ENCODE measurements around the gene NRL. TPM values are rescaled to one million over a fixed set of nuclear protein-coding genes. Genes with fewer than 3 reads are reported as not detected.
A peak's percentile ranks its signal among the peaks of the same experiment; 100 is the strongest.

Gene NRL
- total RNA-seq, 2 experiments from 2014 or later = 4.6 to 7.5 TPM

DNA sequence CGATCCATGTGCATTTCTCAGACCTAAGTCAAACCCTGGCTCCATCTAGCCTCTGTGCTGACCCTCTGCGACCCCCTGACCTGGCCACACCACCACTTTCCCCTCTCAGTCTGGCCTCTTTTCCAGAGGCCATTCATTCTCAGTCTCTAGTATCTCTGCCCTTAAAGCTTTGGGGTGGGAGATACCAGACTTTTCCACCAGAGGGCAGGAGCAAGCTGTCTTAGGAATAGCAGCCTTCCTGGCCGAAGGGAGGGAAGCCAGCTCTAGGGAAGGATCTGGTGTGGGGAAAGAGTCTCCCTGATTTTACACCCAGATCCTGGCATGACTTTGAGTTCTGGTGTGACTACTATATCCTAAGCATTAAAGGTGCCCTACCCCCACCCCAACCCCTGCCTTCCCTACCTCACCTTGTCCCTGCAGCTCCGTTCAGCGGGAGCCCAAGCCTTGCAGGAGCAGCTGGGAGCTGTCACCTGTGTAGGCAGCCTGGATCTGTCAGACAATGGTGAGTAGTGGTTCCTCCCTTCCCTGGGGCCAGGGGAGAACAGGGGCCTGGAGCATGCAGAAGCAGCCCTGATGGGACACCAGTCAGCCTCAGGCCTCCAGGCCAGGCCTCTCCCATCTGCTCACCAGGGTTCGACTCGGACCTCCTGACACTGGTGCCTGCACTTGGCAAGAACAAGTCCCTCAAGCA, 56.3 kb downstream of the NRL start:
- Histone ChIP-seq H3K4me1 (ENCODE audit: insufficient read depth, low read length, poor library complexity, severe bottlenecking) (no peaks in the 10 kb centered on the region), H4K20me1 (ENCODE audit: insufficient read depth, low read length) (no peaks in the 10 kb centered on the region), H3K4me2 (ENCODE audit: low read length) (no peak overlapping the region), H3K27ac (ENCODE audit: low read depth, low read length, poor library complexity, severe bottlenecking) (no peak overlapping the region), H3K79me2 (ENCODE audit: insufficient read depth, low read depth, low read length) (no peaks in the 10 kb centered on the region), H3K9me2 (ENCODE audit: insufficient read depth, low read length) (no peaks in the 10 kb centered on the region), H3K4me3 (ENCODE audit: low read depth, low read length, poor library complexity, severe bottlenecking) (no peak overlapping the region), H2AFZ (ENCODE audit: low read length) (no peak overlapping the region), H3K9me3 (ENCODE audit: low read length) (no peaks in the 10 kb centered on the region), H3K36me3 (ENCODE audit: insufficient read depth, low read length) (no peaks in the 10 kb centered on the region)
- ChIA-PET POLR2A (interaction anchor here (0.6 kb wide), 1 partner anchor 681 kb away, joined by 4 read pairs; no protein-coding TSS in a partner anchor), CTCF (ENCODE audit: unreplicated experiment) (interaction anchor here (1.6 kb wide), 1 partner anchor 32 kb away, joined by 8 read pairs; no protein-coding TSS in a partner anchor)
- TF ChIP-seq CTCF (conservative IDR thresholded peaks at IDR 0.05; ENCODE audit: low read length) (peak; percentile 61), EZH2phosphoT487 (IDR thresholded peaks at IDR 0.05; ENCODE audit: borderline replicate concordance, low read depth, low read length) (no peak)
- intact Hi-C loops (cut with micrococcal nuclease; ENCODE audit: unreplicated experiment) = loop anchor here (1.0 to 2.0 kb wide), 2 partner anchors 32 to 50 kb away; no protein-coding TSS in a partner anchor
- peak; percentile 41 for DNase-seq (ENCODE audit: low spot score)
- BruUV-seq (replicated peaks) = no TSS peak

GRCh38 chr14:24057867-24058259, 56.9 kb downstream of the NRL start:
- no peak overlapping the region for H3K4me3 ChIP-seq (ENCODE audit: low read depth, low read length, poor library complexity, severe bottlenecking)
- intact Hi-C loops (cut with micrococcal nuclease; ENCODE audit: unreplicated experiment) = loop anchor here (1.0 to 2.0 kb wide), 2 partner anchors 32 to 51 kb away; no protein-coding TSS in a partner anchor
- H3K79me2 ChIP-seq (ENCODE audit: insufficient read depth, low read depth, low read length) = no peaks in the 10 kb centered on the region
- no peaks in the 10 kb centered on the region for H3K9me2 ChIP-seq (ENCODE audit: insufficient read depth, low read length)
- POLR2A ChIA-PET = no interaction called here
- H3K9me3 ChIP-seq (ENCODE audit: low read length) = no peaks in the 10 kb centered on the region
- H3K27ac ChIP-seq (ENCODE audit: low read depth, low read length, poor library complexity, severe bottlenecking) = no peak overlapping the region
- no peak overlapping the region for H2AFZ ChIP-seq (ENCODE audit: low read length)
- no TSS peak for BruUV-seq (replicated peaks)
- H3K4me1 ChIP-seq (ENCODE audit: insufficient read depth, low read length, poor library complexity, severe bottlenecking) = no peaks in the 10 kb centered on the region
- no peak for DNase-seq (ENCODE audit: low spot score)
- CTCF ChIA-PET (ENCODE audit: unreplicated experiment) = interaction anchor here (1.6 kb wide), 1 partner anchor 33 kb away, joined by 8 read pairs; no protein-coding TSS in a partner anchor
- no peak overlapping the region for H3K4me2 ChIP-seq (ENCODE audit: low read length)
- no peaks in the 10 kb centered on the region for H4K20me1 ChIP-seq (ENCODE audit: insufficient read depth, low read length)
- H3K36me3 ChIP-seq (ENCODE audit: insufficient read depth, low read length) = no peaks in the 10 kb centered on the region
- TF ChIP-seq CTCF (conservative IDR thresholded peaks at IDR 0.05; ENCODE audit: low read length) = no peak
- no peak for TF ChIP-seq EZH2phosphoT487 (IDR thresholded peaks at IDR 0.05; ENCODE audit: borderline replicate concordance, low read depth, low read length)

DNA sequence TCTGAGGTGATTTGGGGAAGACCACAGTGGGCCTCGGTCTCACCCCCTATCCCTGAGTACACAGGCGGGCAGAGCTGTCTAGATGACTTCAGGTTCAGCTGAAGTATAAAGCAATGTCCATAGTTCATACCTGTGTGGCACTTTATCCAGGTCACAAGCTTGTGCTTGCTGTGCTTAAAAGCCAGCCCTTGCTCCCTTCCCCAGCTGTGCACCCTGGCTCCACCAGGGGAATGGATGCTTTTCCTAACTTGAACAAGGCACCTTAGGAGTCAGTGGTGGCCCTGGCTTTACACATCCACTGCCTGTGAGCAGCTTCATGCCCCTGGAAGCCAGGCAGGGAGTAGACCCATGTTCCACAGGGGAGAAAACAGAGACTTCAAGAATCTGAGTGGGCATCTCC, 57.5 kb downstream of the NRL start:
- POLR2A ChIA-PET = no interaction called here
- Histone ChIP-seq H4K20me1 (ENCODE audit: insufficient read depth, low read length) (no peaks in the 10 kb centered on the region), H3K9me3 (ENCODE audit: low read length) (no peaks in the 10 kb centered on the region), H3K36me3 (ENCODE audit: insufficient read depth, low read length) (no peaks in the 10 kb centered on the region), H3K9me2 (ENCODE audit: insufficient read depth, low read length) (no peaks in the 10 kb centered on the region), H3K4me3 (ENCODE audit: low read depth, low read length, poor library complexity, severe bottlenecking) (no peak overlapping the region), H3K27ac (ENCODE audit: low read depth, low read length, poor library complexity, severe bottlenecking) (no peak overlapping the region), H2AFZ (ENCODE audit: low read length) (no peak overlapping the region), H3K4me2 (ENCODE audit: low read length) (no peak overlapping the region), H3K79me2 (ENCODE audit: insufficient read depth, low read depth, low read length) (no peaks in the 10 kb centered on the region), H3K4me1 (ENCODE audit: insufficient read depth, low read length, poor library complexity, severe bottlenecking) (peaks cover 2% of the 10 kb centered on the region)
- BruUV-seq (replicated peaks) = no TSS peak
- DNase-seq (ENCODE audit: low spot score) = no peak
- intact Hi-C loops (cut with micrococcal nuclease; ENCODE audit: unreplicated experiment) = no loop called here
- CTCF ChIA-PET (ENCODE audit: unreplicated experiment) = interaction anchor here (1.6 kb wide), 1 partner anchor 33 kb away, joined by 8 read pairs; no protein-coding TSS in a partner anchor
- TF ChIP-seq EZH2phosphoT487 (IDR thresholded peaks at IDR 0.05; ENCODE audit: borderline replicate concordance, low read depth, low read length) (no peak), CTCF (conservative IDR thresholded peaks at IDR 0.05; ENCODE audit: low read length) (no peak)
